ENCODE data around the gene OSM.

The OSM gene

DNA sequence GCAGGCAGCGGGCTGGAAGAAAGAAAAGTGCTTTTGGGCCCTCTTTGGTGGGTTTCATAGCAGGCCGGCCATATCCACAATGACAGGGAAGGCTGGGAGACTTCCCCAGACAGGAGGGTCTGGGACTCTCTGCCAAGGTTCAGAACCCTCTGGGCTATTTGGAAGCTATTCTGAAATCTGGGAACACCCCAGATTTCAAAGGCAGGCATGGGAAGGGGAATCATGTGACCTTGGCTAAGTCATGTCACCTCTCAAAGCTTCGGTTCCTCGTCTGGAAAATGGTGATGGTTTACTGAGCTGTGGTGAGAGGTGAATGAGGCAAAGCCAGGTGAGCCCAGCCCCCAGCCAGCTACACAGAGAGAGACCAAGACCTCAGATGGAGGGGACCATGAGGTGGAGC, 18.0 kb upstream of the OSM start:
- TF ChIP-seq, protein P1, sequence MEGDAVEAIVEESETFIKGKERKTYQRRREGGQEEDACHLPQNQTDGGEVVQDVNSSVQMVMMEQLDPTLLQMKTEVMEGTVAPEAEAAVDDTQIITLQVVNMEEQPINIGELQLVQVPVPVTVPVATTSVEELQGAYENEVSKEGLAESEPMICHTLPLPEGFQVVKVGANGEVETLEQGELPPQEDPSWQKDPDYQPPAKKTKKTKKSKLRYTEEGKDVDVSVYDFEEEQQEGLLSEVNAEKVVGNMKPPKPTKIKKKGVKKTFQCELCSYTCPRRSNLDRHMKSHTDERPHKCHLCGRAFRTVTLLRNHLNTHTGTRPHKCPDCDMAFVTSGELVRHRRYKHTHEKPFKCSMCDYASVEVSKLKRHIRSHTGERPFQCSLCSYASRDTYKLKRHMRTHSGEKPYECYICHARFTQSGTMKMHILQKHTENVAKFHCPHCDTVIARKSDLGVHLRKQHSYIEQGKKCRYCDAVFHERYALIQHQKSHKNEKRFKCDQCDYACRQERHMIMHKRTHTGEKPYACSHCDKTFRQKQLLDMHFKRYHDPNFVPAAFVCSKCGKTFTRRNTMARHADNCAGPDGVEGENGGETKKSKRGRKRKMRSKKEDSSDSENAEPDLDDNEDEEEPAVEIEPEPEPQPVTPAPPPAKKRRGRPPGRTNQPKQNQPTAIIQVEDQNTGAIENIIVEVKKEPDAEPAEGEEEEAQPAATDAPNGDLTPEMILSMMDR (conservative IDR thresholded peaks at IDR 0.05; ENCODE audit: low read depth, low read length), result no peak
- DNase-seq (ENCODE audit: low read depth), result no peak
- H3K4me3 ChIP-seq (ENCODE audit: low read depth, low read length), result no peak overlapping the region

DNA sequence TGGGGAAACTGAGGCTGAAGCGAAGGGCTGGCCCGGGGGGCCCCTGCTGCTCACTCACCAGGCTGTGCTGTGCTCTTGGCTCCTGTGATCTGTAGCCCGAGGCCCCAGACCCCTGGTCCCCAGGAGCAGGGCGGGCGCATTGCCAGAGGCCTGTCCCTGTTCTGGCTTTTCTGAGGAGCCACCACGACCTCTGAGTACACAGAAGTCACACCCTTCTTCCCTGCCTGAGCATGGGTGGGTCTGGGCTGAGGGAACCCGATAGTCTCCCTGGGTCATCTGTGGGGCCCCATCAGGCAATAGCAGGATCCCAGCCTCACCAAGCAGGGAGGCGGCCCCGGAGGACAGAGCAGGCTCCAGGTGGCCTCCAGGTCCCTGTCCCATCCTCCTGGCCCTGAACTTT, 17.5 kb upstream of the OSM start:
- DNase-seq (ENCODE audit: low read depth), result no peak
- TF ChIP-seq, protein P1 (conservative IDR thresholded peaks at IDR 0.05; ENCODE audit: low read depth, low read length), result no peak
- no peak overlapping the region for H3K4me3 ChIP-seq (ENCODE audit: low read depth, low read length)

DNA sequence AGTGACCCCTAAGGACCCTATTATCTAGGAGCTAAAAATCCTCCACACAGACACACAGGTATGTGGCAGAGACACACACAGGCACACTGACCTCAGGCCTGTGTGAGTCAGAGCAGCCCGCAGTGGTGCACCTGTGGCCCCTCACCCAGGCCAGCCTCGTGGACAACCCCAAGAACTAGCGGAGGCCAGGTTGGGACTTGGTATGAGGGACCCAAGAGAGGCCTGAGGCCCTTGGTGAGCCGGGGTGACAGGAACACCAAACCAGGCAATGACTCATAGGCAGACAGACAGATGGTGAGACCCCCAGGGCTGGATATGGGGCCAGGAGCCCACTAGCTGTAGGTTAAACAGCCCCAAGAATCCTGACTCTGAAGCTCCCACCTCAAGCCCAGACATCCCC, 16.7 kb upstream of the OSM start:
- no peak for DNase-seq (ENCODE audit: low read depth)
- no peak overlapping the region for H3K4me3 ChIP-seq (ENCODE audit: low read depth, low read length)
- TF ChIP-seq, protein P1 (conservative IDR thresholded peaks at IDR 0.05; ENCODE audit: low read depth, low read length), result no peak

DNA sequence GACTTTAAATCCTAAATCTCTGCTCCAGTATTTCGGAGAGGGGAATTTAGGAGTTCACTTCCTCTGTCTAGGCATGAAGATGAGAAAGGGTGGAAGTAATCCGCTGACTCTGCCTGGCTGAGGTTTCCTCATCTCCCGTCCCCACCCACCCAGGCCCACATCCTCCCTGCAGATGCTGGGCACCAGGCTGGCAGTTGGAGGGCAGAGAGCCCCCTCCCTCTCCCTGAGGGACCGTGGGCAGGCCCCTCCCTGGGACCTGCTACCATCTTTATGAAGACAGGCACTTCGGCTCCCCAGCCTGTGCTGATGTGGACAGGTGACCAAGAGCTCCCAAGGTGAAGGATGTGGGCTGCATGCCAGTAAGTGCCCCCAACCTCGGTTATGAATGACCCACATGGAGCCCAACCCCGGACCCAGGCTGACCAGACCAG, 16.0 kb upstream of the OSM start:
- no peak overlapping the region for H3K4me3 ChIP-seq (ENCODE audit: low read depth, low read length)
- TF ChIP-seq, protein P1 (conservative IDR thresholded peaks at IDR 0.05; ENCODE audit: low read depth, low read length), result no peak
- DNase-seq (ENCODE audit: low read depth), result no peak

DNA sequence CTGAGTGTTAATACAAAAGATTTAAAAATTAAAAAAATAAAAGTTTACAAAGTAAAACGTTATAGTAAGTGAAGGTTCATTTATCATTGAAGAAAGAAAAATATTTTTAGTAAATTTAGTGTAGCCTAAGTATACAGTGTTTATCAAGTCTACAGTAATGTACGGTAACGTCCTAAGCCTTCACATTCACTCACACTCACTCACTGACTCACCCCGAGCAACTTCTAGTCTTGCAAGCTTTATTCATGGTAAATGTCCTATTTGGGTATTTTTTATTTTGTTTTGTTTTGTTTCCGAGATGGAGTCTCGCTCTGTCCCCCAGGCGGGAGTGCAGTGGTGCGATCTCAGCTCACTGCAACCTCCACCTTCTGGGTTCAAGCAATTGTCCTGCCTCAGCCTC, 13.9 kb upstream of the OSM start:
- H3K4me3 ChIP-seq (ENCODE audit: low read depth, low read length), result no peak overlapping the region
- TF ChIP-seq, protein P1 (conservative IDR thresholded peaks at IDR 0.05; ENCODE audit: low read depth, low read length), result no peak
- peak; percentile 37 for DNase-seq (ENCODE audit: low read depth)

DNA sequence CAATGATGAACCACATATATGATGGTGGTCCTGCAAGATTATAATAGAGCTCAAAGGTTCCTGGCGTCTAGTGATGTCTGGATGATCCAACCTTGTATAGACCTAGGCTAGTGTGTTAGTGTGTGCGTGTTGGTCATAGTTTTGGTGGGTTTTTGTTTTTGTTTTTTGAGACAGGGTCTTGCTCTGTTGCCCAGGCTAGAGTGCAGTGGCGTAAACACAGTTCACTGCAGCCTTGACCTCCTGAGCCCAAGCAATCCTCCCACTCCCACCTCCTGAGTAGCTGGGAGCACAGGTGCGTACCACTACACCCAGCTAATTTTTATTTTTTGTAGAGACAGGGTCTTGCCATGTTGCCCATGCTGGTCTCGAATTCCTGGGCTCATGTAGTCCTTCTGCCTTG, 13.3 kb upstream of the OSM start:
- H3K4me3 ChIP-seq (ENCODE audit: low read depth, low read length), result no peak overlapping the region
- TF ChIP-seq, protein P1 (conservative IDR thresholded peaks at IDR 0.05; ENCODE audit: low read depth, low read length), result no peak
- DNase-seq (ENCODE audit: low read depth), result no peak

DNA sequence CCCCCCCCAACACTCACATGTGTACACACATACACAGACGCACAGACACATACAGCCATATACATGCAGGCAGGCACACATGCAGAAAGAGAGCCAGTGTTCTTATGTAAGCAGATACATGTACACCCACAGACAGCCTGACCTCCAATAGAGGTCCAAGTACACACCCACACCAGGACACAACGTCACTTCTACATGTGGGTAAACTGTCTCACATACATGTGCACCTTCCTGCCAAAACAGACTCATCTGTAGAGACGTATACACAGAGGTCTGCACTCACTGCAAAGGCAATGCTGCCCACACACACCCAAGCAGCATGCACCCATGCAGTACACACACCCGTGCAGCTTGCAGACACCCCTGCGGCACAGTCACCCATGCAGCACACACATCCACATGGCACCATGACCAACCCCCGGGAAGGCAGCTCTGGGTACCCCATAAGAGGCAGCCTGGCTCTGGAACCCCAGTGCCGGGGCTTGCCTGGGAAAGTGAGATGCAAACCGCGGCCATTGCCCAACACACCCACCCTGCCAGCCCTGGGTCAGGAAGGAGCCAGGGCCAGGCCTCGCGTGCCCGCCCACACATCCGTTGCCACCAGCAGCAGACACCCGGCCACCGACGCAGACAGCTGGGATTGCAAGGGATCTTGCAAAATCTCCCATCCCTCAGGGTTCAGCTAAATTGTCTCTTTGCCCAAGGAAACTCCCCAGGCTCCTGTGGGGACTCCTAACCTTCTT, 12.6 kb upstream of the OSM start:
- DNase-seq (ENCODE audit: low read depth), result no peak
- no peak overlapping the region for H3K4me3 ChIP-seq (ENCODE audit: low read depth, low read length)
- TF ChIP-seq, protein P1 (conservative IDR thresholded peaks at IDR 0.05; ENCODE audit: low read depth, low read length), result no peak

Measured in choroid plexus epithelial cell (primary cell).